Kidney (tissue), 14 donors: Measurements from ENCODE around the gene CLDN20. TPM values are rescaled to one million over a fixed set of nuclear protein-coding genes. Genes with fewer than 3 reads are reported as not detected.

Experiments
- DNase-seq, 5 donors: peaks; one replicate each; pipeline ENCODE4 v3.0.0-alpha.2; 2013 to 2020
- FAIRE-seq: peaks from 2 replicates; lab custom pipeline; 2012; peaks lifted over from hg19 to GRCh38; lab: Jason Lieb, UNC
- H3K27ac ChIP-seq, 2 donors: one replicate each; pipeline ENCODE4 v1.7.0; 2013; ENCODE audit warnings: low read depth in 2 of 2, low read length in 2 of 2, inconsistent platforms in 1 of 2
- H3K27me3 ChIP-seq: one replicate; pipeline ENCODE4 v1.7.1; 2013; ENCODE audit warnings: low read length, inconsistent platforms; ENCODE audit not compliant: control insufficient read depth, insufficient read depth
- H3K36me3 ChIP-seq, 3 donors: one replicate each; pipeline versions ENCODE4 v1.7.0 to v1.7.1; 2013; ENCODE audit warnings: low read length in 3 of 3, control low read depth in 1 of 3, inconsistent platforms in 1 of 3; ENCODE audit not compliant: insufficient read depth in 3 of 3, control insufficient read depth in 2 of 3
- H3K4me1 ChIP-seq, 3 donors: one replicate each; pipeline versions ENCODE4 v1.7.0 to v1.7.1; 2013; ENCODE audit warnings: low read length in 3 of 3, inconsistent platforms in 1 of 3, low read depth in 1 of 3; ENCODE audit not compliant: control insufficient read depth in 2 of 3, insufficient read depth in 2 of 3
- H3K4me3 ChIP-seq, 3 donors: one replicate each; pipeline versions ENCODE4 v1.7.0 to v1.8.1; 2013; ENCODE audit warnings: low read length in 3 of 3, control low read depth in 1 of 3, inconsistent platforms in 1 of 3
- H3K9ac ChIP-seq, 3 donors: one replicate each; pipeline versions ENCODE4 v1.7.0 to v1.7.1; 2013; ENCODE audit warnings: low read length in 3 of 3, control low read depth in 1 of 3, inconsistent platforms in 1 of 3
- H3K9me3 ChIP-seq, 3 donors: one replicate each; pipeline versions ENCODE4 v1.7.0 to v1.7.1; 2013; ENCODE audit warnings: low read length in 3 of 3, control low read depth in 1 of 3, inconsistent platforms in 1 of 3; ENCODE audit not compliant: control insufficient read depth in 2 of 3, insufficient read depth in 1 of 3
- intact Hi-C: fragments of 100-400 bp; cut with DNase I; formaldehyde crosslinking; loops from one replicate; pipeline ENCODE4 v1.11.1; 2022
- polyA plus RNA-seq: library from polyadenylated mRNA; stranded (reverse); fragments of 350-450 nt; fragmentation: Illumina TruSeq; extraction: RNeasy Lipid Tissue Mini Kit (QIAGEN cat#74804); gene quantifications from one replicate; pipeline ENCODE4 v1.2.3, GENCODE V29; 2014; ENCODE audit warnings: low read depth, low replicate concordance; ENCODE audit not compliant: insufficient read depth
- total RNA-seq: library from RNA; stranded (reverse); fragmentation: NEBNext Ultra II Directional; extraction: Animal tissue kit (Norgen Biotek cat#: 25700); gene quantifications from one replicate; pipeline ENCODE4 v1.2.1, GENCODE V29; 2021
- TF ChIP-seq, protein P1 (sequence below): IDR thresholded peaks from 3 replicates; pipeline ENCODE4 v1.5.1; 2012; ENCODE audit warnings: mild to moderate bottlenecking, moderate library complexity, borderline replicate concordance; ENCODE audit not compliant: insufficient read depth; ENCODE audit errors: extremely low read depth
- donor health status: control.
- donor health status: control.
- donor health status: control.
- donor health status: control.
- donor health status: control.
- donor health status: DM: yes; HTN: yes; CAD: no.
- donor health status: Normal renal cell carcinoma (clear cell type).

Gene CLDN20
- total and polyA plus RNA-seq, 2 donors from 2014 or later, result 0.77 TPM; not detected in 1

DNA sequence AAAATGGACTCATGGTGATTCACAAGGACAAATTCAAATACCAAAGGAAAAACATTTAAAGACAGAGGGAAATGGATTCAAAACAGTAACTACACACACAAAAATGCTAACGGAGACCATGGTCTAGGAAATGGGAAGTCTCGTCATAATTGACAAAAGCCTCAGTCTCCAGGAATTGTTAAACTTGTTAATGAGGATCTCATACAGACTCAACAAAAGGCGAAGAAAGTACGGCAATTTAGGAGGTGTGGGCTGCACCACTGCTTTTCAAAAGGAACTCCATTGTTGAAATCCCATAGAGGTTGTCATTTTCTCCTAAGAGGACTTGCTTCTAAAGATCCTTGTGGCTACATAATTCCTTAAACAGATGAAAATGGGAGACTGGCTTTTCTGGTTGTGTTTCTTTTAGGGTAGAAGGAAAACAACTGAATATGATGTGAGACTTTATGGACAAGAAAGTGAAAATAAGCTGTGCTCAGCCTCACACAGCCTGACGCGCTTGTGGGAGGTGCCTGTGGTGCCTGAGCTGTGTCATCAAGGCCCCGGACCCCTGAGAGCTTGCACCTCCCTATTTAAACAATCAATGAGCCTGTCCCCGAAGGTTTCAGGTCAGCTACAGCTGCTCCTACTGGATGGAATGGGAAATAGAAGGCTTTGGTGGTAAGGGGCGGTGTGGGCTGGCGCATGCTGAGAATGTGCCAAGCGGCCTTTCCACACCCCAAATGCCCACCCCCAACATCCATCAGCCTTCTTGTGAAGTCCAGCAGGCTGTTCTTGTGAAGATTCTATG is 2.5 kb upstream of the CLDN20 start:
- no peaks in the 10 kb centered on the region for H3K27me3 ChIP-seq
- intact Hi-C loops, result no loop called here
- H3K9me3 ChIP-seq, result no peaks in the 10 kb centered on the region
- no peak overlapping the region for H3K9ac ChIP-seq
- no peaks in the 10 kb centered on the region for H3K4me1 ChIP-seq
- TF ChIP-seq, protein P1, sequence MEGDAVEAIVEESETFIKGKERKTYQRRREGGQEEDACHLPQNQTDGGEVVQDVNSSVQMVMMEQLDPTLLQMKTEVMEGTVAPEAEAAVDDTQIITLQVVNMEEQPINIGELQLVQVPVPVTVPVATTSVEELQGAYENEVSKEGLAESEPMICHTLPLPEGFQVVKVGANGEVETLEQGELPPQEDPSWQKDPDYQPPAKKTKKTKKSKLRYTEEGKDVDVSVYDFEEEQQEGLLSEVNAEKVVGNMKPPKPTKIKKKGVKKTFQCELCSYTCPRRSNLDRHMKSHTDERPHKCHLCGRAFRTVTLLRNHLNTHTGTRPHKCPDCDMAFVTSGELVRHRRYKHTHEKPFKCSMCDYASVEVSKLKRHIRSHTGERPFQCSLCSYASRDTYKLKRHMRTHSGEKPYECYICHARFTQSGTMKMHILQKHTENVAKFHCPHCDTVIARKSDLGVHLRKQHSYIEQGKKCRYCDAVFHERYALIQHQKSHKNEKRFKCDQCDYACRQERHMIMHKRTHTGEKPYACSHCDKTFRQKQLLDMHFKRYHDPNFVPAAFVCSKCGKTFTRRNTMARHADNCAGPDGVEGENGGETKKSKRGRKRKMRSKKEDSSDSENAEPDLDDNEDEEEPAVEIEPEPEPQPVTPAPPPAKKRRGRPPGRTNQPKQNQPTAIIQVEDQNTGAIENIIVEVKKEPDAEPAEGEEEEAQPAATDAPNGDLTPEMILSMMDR, result no peak
- DNase-seq (no peak), FAIRE-seq (no peak)
- H3K4me3 ChIP-seq, result no peak overlapping the region
- H3K36me3 ChIP-seq, result peaks cover 3 to 21% (median 14%) of the 10 kb centered on the region in 3 donors
- H3K27ac ChIP-seq, result no peak overlapping the region

DNA sequence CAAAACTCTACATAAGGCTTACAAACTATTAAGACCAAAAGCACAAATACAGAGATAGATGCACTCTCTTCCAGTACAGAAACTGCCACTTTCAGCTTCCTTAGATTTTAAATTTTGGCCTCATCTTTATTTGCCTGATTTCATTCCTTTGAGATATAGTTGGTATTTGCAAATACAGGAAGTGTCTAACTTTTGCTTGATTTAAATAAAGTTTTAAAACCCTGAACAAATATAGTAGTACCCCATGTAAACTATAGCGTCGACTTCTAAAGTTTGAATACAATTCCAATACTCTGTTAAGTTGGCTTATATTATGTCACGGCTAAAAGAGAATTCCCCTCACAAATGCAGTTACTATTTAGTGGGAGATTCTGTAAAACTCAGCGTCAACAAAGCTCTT is 1.2 kb upstream of the CLDN20 start:
- no peak for DNase-seq
- no peaks in the 10 kb centered on the region for H3K9me3 ChIP-seq
- H3K4me3 ChIP-seq, result no peak overlapping the region
- TF ChIP-seq, protein P1, result no peak
- H3K4me1 ChIP-seq, result no peaks in the 10 kb centered on the region
- no peak overlapping the region for H3K27ac ChIP-seq
- FAIRE-seq, result no peak
- no peaks in the 10 kb centered on the region for H3K27me3 ChIP-seq
- H3K9ac ChIP-seq, result no peak overlapping the region
- peaks cover 3 to 17% (median 9%) of the 10 kb centered on the region in 3 donors for H3K36me3 ChIP-seq
- intact Hi-C loops, result no loop called here

DNA sequence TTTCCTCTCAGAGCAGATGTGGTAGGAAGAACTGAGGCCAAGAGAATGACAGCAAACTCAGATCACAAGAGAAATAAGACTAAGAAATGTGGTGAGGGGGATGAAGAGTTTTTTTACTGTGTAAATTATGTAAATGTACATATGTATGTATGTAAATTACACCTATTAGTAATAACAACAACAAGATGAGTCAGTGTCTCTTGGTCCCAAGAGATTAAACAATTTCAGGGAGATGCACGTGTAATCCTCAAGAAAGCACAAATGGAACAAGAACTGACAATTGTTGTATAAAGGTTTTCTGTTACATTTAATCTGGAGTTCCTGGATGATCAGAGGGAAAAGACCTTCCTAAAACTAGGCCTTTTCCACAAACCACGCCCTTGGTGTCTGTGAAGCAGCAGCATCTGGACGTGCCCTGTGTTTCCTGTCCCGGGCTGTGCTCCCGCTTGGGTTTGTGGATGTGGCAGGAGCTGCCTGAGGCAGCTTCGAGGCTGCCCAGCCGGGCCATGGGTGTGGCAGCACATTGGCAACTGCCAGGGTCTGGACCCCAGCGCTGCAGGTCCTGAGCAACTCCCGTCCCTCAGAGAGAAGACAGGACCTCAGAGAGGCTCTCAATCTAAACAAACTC is 994 bp downstream of the CLDN20 start:
- Histone ChIP-seq H3K9ac (no peak overlapping the region), H3K27ac (no peak overlapping the region), H3K36me3 (peaks cover 0 to 7% (median 5%) of the 10 kb centered on the region in 3 donors), H3K9me3 (no peaks in the 10 kb centered on the region), H3K27me3 (no peaks in the 10 kb centered on the region), H3K4me1 (no peaks in the 10 kb centered on the region), H3K4me3 (no peak overlapping the region)
- FAIRE-seq, result no peak
- intact Hi-C loops, result no loop called here
- TF ChIP-seq, protein P1, result no peak
- no peak for DNase-seq
